Panc1 (cell line): ENCODE data around the gene COL4A3. TPM values are rescaled to one million over a fixed set of nuclear protein-coding genes. Genes with fewer than 3 reads are reported as not detected.

ENCODE experiments used
- ATAC-seq: fragments of 200-7000 bp; cut with Tn5 transposase; 2 replicates; pipeline ENCODE4 v1.9.1; 2020; ENCODE audit warnings: mild to moderate bottlenecking, moderate library complexity
- BruUV-seq: library from RNA; stranded (reverse); fragments of 400-500 nt; replicated peaks from 2 replicates; lab custom pipeline; 2021; lab: Mats Ljungman, UMichigan
- CTCF ChIA-PET: fragments of 300-600 bp; sonication (Branson Sonifier 250); formaldehyde crosslinking; loops from one replicate; lab custom pipeline; 2022; ENCODE audit warnings: antibody characterized with exemption; lab: Charles Lee
- POLR2A ChIA-PET: fragments of 300-600 bp; sonication (Branson Sonifier 250); formaldehyde crosslinking; loops from one replicate; lab custom pipeline; 2022; ENCODE audit warnings: antibody characterized with exemption; lab: Charles Lee
- DNase-seq: peaks from one replicate; pipeline ENCODE4 v3.0.0-alpha.2; 2010; ENCODE audit warnings: low read depth, low spot score
- H3K27ac ChIP-seq: 2 replicates; pipeline ENCODE4 v1.5.1; 2011; ENCODE audit warnings: mild to moderate bottlenecking, low read length, inconsistent platforms
- H3K27me3 ChIP-seq: fragments of 200-500 bp; sonication (Bioruptor generic); 2 replicates; pipeline ENCODE4 v1.6.0; 2014; ENCODE audit warnings: low read length, inconsistent platforms; ENCODE audit not compliant: control insufficient read depth, insufficient read depth
- H3K36me3 ChIP-seq: fragments of 200-500 bp; sonication (Bioruptor generic); 2 replicates; pipeline ENCODE4 v1.5.1; 2014; ENCODE audit warnings: inconsistent platforms, mild to moderate bottlenecking, low read length, moderate library complexity; ENCODE audit not compliant: control insufficient read depth, insufficient read depth
- H3K4me1 ChIP-seq: 2 replicates; pipeline ENCODE4 v1.5.1; 2011; ENCODE audit warnings: inconsistent platforms, mild to moderate bottlenecking, low read length, moderate library complexity; ENCODE audit not compliant: control insufficient read depth, insufficient read depth
- H3K4me3 ChIP-seq, 2 experiments: 2 replicates each; pipeline ENCODE4 v1.5.1; 2011 to 2012; ENCODE audit warnings: low read depth in 2 of 2, low read length in 2 of 2, mild to moderate bottlenecking in 2 of 2, inconsistent platforms in 1 of 2, moderate library complexity in 1 of 2
- H3K9me3 ChIP-seq: fragments of 200-500 bp; sonication (Bioruptor generic); 2 replicates; pipeline ENCODE4 v1.5.1; 2014; ENCODE audit warnings: low read depth, mild to moderate bottlenecking, inconsistent platforms, low read length, moderate library complexity; ENCODE audit not compliant: control insufficient read depth, insufficient read depth
- CTCF ChIP-seq: fragments of 450-650 bp; IDR thresholded peaks from 2 replicates; pipeline ENCODE4 v1.5.1; 2017; ENCODE audit warnings: mild to moderate bottlenecking
- POLR2AphosphoS5 ChIP-seq: IDR thresholded peaks from 2 replicates; pipeline ENCODE4 v1.6.1; 2012; ENCODE audit warnings: mild to moderate bottlenecking, low read depth, low read length, moderate library complexity
- REST ChIP-seq, 2 experiments: IDR thresholded peaks; 2 replicates each; pipeline ENCODE4 v1.6.1; 2011 to 2012; ENCODE audit warnings: low read depth in 2 of 2, control low read depth in 1 of 2, low read length in 1 of 2, mild to moderate bottlenecking in 1 of 2, moderate library complexity in 1 of 2; ENCODE audit not compliant: insufficient read depth in 1 of 2
- SIN3A ChIP-seq: IDR thresholded peaks from 2 replicates; pipeline ENCODE4 v1.6.1; 2012; ENCODE audit warnings: low read depth, mild to moderate bottlenecking, low read length, moderate library complexity, borderline replicate concordance; ENCODE audit not compliant: insufficient read depth
- TCF7L2 ChIP-seq: IDR thresholded peaks from 2 replicates; pipeline ENCODE4 v1.6.1; 2011; ENCODE audit warnings: mild to moderate bottlenecking, low read depth, low read length, inconsistent platforms
- in situ Hi-C: cut with HindIII; loops from 2 replicates; pipeline ENCODE4 v1.10.0; 2016; ENCODE audit warnings: low sequenced_read_pairs, low pct_unique_long_range_greater_than_20kb
- intact Hi-C: fragments of 100-400 bp; cut with micrococcal nuclease; formaldehyde crosslinking; loops from one replicate; pipeline ENCODE4 v1.10.0; 2022; ENCODE audit not compliant: unreplicated experiment
- total RNA-seq: library from RNA; stranded (reverse); gene quantifications from one replicate; pipeline ENCODE4 v1.2.1, GENCODE V29; 2021; ENCODE audit not compliant: unreplicated experiment

The COL4A3 gene
- total RNA-seq, 1 experiment from 2014 or later: 0.18 TPM

GRCh38 chr2:227260041-227260440 lies 95.6 kb downstream of the COL4A3 start:
- Histone ChIP-seq H3K4me3 (no peak overlapping the region), H3K36me3 (no peaks in the 10 kb centered on the region), H3K27ac (no peak overlapping the region), H3K9me3 (no peaks in the 10 kb centered on the region), H3K27me3 (no peaks in the 10 kb centered on the region; the same call in 1 of the 2 replicates), H3K4me1 (no peaks in the 10 kb centered on the region)
- CTCF ChIA-PET: no interaction called here
- POLR2A ChIA-PET: no interaction called here
- intact Hi-C loops: no loop called here
- DNase-seq (no peak), ATAC-seq (no peak)
- in situ Hi-C loops: no loop called here
- no TSS peak for BruUV-seq
- TF ChIP-seq SIN3A: no peak
- no peak for TF ChIP-seq TCF7L2
- no peak for TF ChIP-seq REST (IDR thresholded peaks at IDR 0.05; ENCODE audit: insufficient read depth in 1 of 2, low read depth in 2 of 2, low read length in 1 of 2)
- TF ChIP-seq POLR2AphosphoS5: no peak
- TF ChIP-seq CTCF: no peak

GRCh38 chr2:227267410-227268115 lies 103.1 kb downstream of the COL4A3 start:
- CTCF ChIA-PET: no interaction called here
- intact Hi-C loops (no loop called here), in situ Hi-C loops (no loop called here)
- H3K4me3 ChIP-seq: no peak overlapping the region
- no peaks in the 10 kb centered on the region for H3K36me3 ChIP-seq
- no peaks in the 10 kb centered on the region for H3K4me1 ChIP-seq
- POLR2A ChIA-PET: no interaction called here
- no peak overlapping the region for H3K27ac ChIP-seq
- no peak for ATAC-seq
- TF ChIP-seq CTCF: no peak
- no peak for TF ChIP-seq REST (IDR thresholded peaks at IDR 0.05; ENCODE audit: insufficient read depth in 1 of 2, low read depth in 2 of 2, low read length in 1 of 2)
- no peak for TF ChIP-seq POLR2AphosphoS5
- no peak for TF ChIP-seq TCF7L2
- TF ChIP-seq SIN3A: no peak
- DNase-seq: no peak
- no peaks in the 10 kb centered on the region for H3K9me3 ChIP-seq
- no peaks in the 10 kb centered on the region for H3K27me3 ChIP-seq
- BruUV-seq: no TSS peak
